ENCODE data around the gene CT47B1.
"Not testable (repeated sequence)": the region's sequence is repeated elsewhere in the genome, so short reads cannot be mapped to it uniquely, and the experiment has no call there.

The CT47B1 gene

DNA sequence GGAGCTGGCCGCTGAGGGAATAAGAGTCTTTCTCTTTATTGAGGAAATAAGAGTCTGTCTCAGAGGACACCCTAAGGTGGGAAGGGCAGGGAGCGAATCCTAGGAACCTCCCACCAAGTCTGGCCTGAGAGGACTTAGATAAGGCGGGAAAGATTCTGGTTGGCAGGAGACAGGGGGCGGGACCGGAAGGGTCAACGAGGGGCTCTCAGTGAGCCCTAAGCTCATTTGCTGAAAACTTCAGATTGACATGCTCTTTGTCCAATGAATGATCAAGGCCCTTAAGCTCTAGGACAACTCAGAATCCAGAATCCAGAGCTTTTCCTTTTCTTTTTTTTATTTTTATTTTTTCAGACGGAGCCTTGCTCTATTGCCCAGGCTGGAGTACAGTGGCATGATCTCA, at the start of gene CT47B1:
TSS of gene CT47B1 (minus strand) at position 101 of the 400 bp plus-strand sequence. CDS start 196 bp downstream, outside the sequence.
- not testable (repeated sequence) for DNase-seq

DNA sequence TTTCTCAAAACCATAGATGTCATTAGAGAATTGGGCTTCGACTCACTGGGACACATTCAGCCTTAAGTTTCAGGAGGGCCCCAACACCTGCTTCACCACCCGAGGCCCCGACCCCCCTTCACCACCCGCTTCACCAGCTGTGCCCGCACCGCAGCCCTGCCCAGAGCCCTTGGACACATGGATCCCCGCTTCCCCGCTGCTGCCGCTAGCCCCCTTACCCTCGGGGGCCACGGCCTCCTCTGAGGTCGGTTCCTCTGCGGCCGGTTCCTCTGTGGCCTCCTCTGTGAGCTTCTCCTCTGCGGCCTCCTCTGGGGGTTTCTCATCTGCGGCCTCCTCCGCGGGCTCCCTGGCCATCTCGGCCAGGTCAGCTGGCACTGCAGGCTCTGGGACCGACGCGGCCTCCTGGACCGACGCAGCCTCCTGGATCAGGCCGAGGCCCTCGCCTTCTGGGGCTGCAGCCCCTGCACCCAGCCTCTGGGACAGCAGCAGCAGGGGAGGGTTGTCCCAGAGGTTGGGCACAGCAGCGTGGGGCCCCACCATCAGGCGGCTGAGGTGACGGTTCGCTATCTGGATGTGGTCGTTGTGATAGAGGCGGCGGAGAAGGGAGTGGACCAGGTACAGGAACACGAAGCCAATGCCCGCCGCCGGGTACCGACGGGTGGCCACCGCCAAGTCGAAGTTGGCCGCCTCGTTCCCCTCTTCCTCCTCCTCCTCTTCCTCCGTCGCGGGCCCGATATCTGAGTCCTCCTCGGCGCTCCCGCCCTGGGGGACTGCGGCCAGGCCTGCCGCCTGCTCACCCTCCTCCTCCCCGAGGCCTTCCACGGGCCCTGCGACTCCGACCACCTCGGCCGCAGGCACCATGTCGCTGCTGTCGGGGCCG, 748 bp downstream of the CT47B1 start:
- no peak for DNase-seq

- DNase-seq: no peak
These were observed 18.4 kb downstream of the CT47B1 start for GRCh38 chrX:120857240-120857639.

DNA sequence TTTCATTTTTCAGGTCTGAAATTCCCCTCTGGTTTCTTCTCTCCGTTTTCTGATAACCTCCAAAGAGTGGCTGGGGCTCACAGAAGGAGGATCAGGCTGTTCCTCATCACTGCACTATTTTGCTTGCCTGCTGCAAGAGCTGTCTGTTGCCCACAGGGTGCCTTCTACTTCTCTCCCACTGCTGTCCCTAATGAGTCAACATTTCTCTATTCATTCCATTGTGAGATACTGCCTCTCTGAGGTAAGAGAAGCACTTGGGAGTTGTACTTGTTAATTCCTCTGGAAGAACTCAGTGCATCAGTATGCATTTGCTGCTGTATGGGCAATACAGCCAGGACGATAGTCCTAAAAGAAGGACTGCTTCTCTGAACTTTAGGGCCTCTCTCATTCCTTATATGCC, 34.8 kb downstream of the CT47B1 start:
- DNase-seq: no peak

DNA sequence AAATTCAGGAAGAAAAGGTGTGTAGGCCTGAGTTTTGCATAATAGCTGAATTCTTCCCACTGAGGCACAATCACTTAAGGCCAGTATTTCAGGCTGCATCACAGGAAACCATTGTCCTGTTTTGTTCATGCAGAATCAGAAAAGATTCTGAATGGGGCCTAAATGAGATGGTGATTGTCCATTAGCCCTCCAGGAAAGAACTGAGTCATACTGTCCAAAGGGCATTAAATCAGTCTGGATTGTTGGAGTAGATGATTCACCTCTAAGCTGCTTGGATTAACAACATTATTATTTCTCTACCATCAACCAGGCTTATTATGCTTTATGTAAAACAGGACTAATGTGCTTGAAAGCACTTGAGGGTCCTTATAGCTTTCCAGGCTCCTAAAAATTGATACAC, 36.2 kb downstream of the CT47B1 start:
- no peak for DNase-seq

GRCh38 chrX:120827213-120827612, 48.5 kb downstream of the CT47B1 start:
- not testable (repeated sequence) for DNase-seq

GRCh38 chrX:120825146-120825545, 50.5 kb downstream of the CT47B1 start:
- no peak for DNase-seq

- no peak for DNase-seq
These were observed 51.6 kb downstream of the CT47B1 start for GRCh38 chrX:120824021-120824420.

- no peak for DNase-seq
These were observed 52.1 kb downstream of the CT47B1 start for GRCh38 chrX:120823556-120823955.

All from DMS79 (cell line).